HG02763 (cell line): ENCODE measurements around the gene ACE.

ENCODE experiments used
- ATAC-seq: cut with Tn5 transposase; IDR thresholded peaks from one replicate; pipeline ENCODE4 v1.9.1; 2021; ENCODE audit warnings: mild to moderate bottlenecking, moderate library complexity; ENCODE audit not compliant: unreplicated experiment

Gene ACE

GRCh38 chr17:63533433-63534077 lies 56.7 kb downstream of the ACE start:
- no peak for ATAC-seq

DNA sequence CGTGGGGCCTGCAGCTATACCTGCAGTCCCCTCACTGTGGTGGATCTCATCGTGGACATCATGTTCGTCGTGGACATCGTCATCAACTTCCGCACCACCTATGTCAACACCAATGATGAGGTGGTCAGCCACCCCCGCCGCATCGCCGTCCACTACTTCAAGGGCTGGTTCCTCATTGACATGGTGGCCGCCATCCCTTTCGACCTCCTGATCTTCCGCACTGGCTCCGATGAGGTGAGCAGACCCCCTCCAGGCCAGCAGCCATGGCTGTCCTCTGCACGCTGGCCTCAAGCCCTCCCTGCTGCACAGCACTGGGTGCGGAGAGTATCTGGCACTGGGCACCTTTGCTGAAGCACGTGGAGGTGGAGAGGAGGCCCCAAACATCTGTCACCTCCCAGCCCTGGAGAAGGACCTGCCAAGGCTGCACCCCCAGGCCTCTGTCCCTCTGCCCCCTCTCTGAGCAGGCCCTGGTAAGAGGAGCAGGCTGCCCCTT lies 57.3 kb downstream of the ACE start:
- no peak for ATAC-seq

- no peak for ATAC-seq
Measured at GRCh38 chr17:63534816-63535455, 58.1 kb downstream of the ACE start.

DNA sequence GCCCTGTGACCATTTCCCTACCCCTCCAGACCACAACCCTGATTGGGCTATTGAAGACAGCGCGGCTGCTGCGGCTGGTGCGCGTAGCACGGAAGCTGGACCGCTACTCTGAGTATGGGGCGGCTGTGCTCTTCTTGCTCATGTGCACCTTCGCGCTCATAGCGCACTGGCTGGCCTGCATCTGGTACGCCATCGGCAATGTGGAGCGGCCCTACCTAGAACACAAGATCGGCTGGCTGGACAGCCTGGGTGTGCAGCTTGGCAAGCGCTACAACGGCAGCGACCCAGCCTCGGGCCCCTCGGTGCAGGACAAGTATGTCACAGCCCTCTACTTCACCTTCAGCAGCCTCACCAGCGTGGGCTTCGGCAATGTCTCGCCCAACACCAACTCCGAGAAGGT lies 58.8 kb downstream of the ACE start:
- ATAC-seq, result no peak

- ATAC-seq, result no peak
Measured at GRCh38 chr17:63537001-63537400, 60.1 kb downstream of the ACE start.

- no peak for ATAC-seq
Measured at GRCh38 chr17:63537991-63538692, 61.3 kb downstream of the ACE start.

DNA sequence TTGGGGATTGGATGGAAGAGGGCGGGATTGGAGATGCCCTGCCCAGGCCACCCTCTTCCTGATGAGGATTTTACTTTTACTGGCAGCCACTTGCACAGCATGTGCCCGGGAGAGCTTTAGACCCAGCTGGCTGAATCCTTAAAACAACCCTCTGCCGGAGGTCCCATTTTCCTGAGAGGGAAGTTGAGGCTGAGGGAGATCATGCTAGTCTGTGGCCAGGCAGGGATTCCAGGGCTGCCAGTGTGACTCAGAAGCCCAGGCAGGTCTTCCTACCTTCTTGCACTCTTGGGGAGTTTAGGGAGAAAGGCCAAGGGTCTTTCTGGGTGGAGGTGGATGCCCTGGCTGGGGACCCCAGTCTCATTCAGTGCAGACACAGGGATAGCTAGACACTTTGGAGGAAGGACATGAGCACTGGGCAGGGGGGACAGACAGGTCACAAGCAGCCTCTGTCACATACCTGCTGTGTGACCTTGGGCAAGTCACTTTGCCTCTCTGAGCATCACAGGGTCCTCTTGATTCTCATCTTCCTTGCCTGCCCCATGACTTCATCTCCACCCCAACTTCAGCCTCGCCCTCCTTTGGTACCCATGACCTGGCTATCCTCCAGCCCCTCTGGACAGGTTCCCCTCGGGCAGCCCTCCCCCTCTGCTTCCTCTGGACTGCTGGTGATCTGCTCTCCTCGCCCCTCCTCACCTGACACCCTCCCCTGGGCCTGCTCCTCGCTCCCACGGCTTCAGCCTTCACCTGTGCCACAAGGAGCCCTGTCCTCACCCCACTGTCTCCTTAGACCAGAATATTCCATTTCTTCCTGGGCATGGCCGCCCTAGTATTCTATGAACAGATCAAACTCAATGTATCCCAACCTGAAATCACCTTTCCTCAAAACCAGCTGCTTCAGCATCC lies 62.1 kb downstream of the ACE start:
- ATAC-seq, result no peak

- no peak for ATAC-seq
Measured at GRCh38 chr17:63540590-63540989, 63.7 kb downstream of the ACE start.

GRCh38 chr17:63542218-63542545 lies 65.3 kb downstream of the ACE start:
- no peak for ATAC-seq

DNA sequence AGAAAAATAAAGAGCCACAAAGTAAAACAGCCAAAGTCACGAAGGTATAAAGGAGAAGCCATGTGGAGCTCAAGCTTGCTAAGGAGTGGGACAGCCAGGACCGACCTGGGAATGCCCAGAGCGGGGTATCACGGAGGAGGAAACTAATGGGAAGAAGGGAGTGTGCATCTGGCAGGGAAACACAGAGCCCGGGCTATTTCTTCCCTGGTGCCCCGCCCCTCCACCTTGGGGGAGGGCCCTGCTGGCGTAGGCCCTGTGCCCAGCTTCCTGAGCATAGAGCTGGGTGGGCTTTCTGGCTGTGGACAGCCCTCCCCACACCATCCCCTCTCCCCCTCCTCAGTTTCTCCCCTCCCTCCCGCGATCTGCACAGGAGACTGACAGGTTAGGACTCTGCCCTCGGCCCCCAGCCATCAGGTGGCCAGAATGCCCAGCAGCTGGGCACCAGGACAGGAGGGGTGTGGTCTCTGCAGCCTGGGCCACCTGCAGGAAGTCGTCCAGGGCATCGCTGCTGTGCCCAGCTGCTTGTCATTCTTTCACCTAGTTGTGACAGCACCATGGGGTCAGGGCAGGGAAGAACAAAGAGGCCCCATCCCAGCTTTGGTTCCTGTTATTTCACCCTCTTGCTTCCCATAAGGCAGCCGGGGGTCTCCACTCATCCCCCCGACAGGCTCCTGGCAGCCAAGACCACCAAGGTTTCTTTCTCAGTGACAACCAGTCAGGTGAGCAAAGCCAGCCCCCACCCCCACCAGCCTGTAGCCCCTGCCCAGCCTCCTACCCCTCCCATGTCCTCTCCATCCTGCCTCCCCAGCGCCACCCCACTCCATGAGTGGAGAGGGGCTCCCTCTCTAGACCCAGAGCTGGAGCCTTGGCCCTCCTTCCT lies 66.3 kb downstream of the ACE start:
- ATAC-seq, result no peak

DNA sequence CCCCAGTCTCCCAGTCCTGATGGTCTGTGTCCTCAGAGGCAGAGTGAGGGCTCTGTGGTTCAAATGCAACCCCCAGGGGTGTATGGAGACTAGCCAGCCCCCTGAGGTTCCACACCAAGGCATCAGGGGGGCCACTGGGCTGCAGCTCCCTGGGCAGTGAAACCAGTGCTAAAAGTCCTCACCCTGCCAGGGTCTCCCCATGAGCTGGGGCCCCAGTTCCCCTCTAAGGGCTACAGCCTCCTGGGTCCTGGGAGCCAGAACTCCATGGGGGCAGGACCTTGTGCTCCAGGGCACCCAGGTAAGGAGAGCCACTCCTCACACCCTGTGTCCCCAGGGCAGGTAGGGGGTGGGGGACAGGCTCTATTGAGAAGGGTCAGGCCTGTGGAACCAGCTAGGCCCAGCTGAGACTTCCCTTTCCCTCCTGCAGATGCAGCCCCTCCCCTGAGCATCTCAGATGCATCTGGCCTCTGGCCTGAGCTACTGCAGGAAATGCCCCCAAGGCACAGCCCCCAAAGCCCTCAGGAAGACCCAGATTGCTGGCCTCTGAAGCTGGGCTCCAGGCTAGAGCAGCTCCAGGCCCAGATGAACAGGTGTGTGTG lies 67.1 kb downstream of the ACE start:
- ATAC-seq, result no peak

GRCh38 chr17:63544467-63545301 lies 67.8 kb downstream of the ACE start:
- no peak for ATAC-seq

GRCh38 chr17:63546308-63547082 lies 69.6 kb downstream of the ACE start:
- no peak for ATAC-seq

DNA sequence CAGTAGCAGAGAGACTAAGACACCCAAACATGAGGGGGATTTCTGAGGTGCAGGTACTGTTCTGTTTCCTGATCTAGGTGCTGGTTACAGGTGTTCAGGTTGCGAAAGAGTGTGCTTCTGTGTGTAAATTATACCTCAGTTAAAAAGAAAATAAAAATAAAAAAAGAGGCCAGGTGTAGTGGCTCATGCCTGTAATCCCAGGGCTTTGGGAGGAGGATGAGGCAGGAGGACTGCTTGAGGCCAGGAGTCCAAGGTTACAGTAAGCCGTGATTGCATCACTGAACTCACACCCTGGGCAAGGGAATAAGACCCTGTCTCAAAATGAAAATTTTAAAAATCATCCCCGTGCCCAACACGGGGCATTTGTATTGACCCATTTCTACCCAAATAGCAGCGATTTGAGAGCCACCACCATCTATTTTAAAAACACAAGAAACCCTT lies 70.2 kb downstream of the ACE start:
- no peak for ATAC-seq
